ENCODE results near the gene LYSMD3.

LYSMD3 gene

DNA sequence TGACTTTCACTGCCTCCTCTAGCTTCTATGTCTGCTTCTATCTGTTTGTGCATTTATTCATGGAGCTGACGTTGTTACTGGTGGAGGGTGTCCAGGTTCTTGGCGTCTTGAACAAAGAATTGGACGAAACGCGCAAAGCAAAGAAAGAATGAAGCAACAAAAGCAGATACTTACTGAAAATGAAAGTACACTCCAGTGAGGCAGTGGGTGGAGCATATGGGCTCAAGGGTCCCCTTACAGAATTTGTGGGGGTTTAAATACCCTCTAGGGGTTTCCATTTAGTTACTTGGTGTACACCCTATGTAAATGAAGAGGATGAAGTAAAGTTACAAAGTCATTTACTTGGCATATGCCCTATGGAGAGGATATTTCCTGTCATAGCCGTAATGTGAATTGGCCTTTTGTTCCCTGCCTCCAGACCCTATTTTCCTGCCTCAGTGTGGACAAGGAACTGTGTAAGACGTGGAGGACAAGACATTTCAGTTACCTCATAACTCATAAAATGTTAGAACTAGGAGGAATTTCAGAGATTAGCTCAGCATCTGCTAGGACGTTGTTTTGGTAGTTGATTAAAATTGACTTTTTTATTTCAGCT is 51.7 kb downstream of the LYSMD3 start:
- DNase-seq: no peak

DNA sequence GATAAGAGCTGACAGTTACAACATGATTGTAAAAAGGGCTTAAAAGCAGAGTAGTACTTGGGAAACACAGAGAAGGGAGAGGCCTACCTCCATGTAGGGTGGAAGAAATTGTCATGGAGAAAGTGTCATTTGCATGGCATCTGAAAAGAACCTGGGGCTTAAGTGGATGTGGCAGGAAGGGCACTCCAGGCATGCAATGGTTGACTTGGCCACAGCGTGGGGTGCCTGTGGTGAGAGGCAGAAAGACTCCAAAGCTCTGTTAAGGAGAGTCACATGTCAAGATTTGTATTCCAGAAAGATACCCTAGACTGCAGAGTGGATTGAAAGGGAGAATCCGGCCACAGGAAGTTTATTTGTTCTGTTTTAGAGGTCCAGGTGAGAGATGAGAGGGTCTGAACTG is 52.3 kb downstream of the LYSMD3 start:
- no peak for DNase-seq

DNA sequence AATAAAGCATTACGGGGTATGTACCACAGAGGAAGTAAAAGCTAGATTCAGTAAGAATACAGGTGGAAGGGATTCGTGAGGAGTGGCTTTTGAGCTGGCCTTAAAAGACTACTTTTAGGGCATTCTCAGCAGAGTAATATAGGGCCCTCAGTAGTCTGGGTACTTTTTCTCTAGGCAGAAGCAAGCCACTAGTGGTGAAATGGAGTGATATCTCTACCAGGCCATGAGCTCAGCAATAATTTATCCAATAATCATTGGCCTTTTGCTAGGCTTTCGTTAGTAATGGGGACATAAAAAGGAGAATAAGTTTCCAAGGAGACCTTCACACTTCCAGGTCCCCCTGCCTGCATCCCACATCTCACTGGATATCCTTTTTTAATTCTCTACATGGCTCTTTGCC is 53.0 kb downstream of the LYSMD3 start:
- no peak for DNase-seq

DNA sequence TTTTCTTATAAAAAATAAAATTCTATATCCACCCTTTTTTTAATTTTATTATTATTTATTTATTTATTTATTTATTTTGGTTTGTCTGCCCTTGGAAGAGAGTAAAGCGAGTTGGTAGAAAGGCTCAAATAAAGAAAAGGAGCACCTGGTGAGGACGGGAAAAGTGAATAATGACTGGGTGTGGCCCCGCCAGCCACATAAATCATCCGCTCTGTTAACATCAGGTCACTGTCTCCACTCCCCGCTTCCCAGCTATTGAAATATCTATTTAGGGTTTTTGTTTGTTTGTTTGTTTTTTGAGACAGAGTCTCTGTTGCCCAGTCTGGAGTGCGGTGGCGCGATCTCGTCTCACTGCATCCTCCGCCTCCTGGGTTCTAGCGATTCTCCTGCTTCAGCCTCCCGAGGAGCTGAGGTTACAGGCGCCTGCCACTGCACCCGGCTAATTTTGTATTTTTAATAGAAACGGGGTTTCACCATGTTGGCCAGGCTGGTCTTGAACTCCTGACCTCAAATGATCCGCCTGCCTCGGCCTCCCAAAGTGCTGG is 53.9 kb downstream of the LYSMD3 start:
- DNase-seq: no peak

DNA sequence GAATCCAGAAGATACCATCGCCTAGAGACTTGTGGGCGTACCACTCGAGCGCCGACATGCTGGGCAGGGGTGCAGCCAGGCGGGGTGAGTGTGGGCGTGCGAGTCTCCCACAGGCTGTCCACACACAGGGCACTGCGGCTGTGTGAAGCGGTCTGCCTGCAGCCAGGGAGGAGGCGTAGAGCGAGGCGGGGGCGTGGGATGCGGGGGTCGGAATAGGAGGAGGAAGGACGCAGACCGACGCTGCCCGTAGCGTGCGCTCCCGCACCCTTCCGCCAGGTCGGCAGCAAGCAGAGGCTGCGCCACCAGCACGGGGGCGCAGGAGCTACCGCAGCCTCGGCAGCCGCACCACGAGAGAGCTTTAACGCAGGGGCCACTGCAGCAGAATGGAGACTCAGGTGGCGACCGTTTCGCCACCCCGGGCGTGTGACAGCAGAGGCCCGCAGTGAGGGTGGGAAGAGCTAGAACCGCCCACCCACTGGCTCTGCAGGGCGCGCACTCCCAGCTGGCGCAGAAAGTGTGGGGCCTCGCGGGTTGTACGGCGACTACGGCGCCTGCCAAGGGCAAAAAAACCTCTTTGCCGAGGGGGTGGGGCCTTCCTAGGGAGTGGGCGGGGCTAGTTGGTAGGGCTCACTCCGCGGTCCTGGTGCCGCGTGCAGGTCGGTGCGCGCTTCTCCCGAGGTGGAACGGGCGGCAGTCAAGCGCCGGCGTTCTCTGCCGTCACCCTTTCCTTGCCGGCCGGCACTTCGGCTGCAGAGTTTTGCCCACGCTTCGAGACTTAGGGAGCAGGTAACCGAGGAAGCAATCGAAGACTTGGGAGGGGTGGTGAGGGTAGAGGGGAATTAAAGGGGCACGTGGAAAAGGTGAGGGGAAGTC is 54.9 kb downstream of the LYSMD3 start, which contains the start of the genes MBLAC2 and POLR3G:
MBLAC2 (minus strand) TSS at position 537 of the 873 bp plus-strand sequence; CDS start at position 58, 479 bp downstream.
POLR3G (plus strand) TSS at position 630 of the 873 bp plus-strand sequence. CDS start 10,704 bp downstream, outside the sequence.
- DNase-seq: peak; percentile 39

DNA sequence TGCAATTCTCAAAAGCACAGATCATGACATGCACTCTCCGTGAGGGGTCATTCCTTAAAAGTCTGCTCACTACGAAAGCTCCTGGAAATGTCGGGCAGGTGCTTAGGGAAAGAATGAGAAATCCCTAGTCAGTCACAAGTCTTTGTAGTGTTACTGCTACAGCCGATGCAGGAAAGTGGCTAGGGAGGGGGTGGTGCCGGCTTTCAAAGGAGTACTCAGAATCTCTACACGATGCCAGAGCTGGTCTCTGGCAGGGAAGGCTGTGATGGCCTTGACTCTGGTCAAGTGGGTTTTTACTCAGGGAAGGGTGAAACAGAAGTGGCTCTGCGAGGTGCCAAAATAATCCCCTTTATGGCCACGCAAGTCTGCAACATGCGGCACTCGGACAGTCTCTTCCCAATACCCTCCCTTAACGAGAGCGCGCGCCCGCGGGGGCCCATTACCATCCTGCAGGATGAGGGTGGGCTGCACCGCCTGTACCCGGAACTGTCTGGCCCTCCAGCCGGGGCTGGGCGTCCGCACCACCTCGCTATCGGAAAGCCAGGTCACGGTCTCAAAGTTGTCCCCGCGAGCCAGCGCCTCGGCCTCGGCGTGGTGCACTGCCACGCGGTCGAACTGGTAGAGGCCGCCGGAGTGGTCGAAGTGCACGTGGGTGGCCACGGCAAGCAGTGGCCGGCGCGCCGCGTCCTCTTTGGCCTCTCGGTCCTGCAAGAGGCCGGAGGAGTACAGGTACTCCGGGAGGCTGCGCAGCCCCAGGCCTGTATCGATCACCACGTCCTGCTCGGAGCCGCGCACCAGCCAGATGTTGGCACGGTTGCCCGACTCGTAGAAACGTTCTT is 55.8 kb downstream of the LYSMD3 start:
- DNase-seq: no peak

DNA sequence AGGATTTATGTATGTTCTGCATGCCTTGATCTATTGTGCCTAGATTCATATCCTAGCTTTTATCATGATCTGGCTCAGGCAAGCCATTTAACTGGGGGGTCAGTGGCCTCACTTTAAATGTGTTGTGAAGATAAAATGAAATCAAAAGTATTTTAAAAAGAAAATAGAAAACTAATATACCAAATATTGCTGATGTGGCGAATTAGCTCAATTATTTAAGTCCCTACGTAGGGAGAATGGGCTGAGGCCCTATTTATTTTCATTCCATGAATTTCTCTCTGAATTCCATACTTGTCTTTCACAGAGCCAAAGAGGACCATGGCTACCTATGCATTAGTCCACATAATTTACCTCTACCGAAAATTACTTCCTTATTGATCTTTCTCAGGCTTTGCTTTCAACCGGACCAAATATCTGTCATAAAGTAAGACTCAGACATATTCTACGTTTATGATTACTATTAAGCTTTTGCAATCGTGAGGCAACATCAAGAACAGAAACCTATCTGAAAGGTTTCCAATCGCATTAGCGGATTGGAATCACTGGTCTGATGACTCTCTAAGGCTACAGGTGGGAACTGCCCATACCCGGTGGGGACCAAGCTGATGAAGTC is 56.5 kb downstream of the LYSMD3 start:
- DNase-seq: no peak

All from SIG-M5 (cell line).